HepG2 (cell line): ENCODE measurements around the gene ARHGEF40.

Experiments
- CBFB ChIP-seq: sonication (generic); formaldehyde crosslinking; IDR thresholded peaks from 2 replicates; pipeline ENCODE4 v1.4.0; 2020; ENCODE audit warnings: missing genetic modification reagents
- CEBPB ChIP-seq: IDR thresholded peaks from 2 replicates; pipeline ENCODE4 v1.6.1; 2011; ENCODE audit warnings: low read depth, low read length, improper control_type of control experiment, borderline replicate concordance
- EP300 ChIP-seq, 3 experiments: sonication (generic) in 1 of 3; formaldehyde crosslinking in 1 of 3; IDR thresholded peaks; 2 replicates each; pipeline versions ENCODE4 v1.5.1 to v1.6.1; 2011 to 2020; ENCODE audit warnings: low read depth in 2 of 3, low read length in 2 of 3, borderline replicate concordance in 1 of 3, improper control_type of control experiment in 1 of 3, mild to moderate bottlenecking in 1 of 3, missing genetic modification reagents in 1 of 3, moderate library complexity in 1 of 3
- HDAC1 ChIP-seq: sonication (generic); formaldehyde crosslinking; IDR thresholded peaks from 2 replicates; pipeline ENCODE4 v1.5.1; 2020; ENCODE audit warnings: mild to moderate bottlenecking, missing genetic modification reagents
- HOXA9 ChIP-seq: sonication (generic); formaldehyde crosslinking; IDR thresholded peaks from 2 replicates; pipeline ENCODE4 v1.8.1; 2022; ENCODE audit warnings: missing genetic modification reagents, mild to moderate bottlenecking, moderate library complexity, borderline replicate concordance
- MEF2D ChIP-seq: sonication (generic); formaldehyde crosslinking; IDR thresholded peaks from 2 replicates; pipeline ENCODE4 v1.5.1; 2020; ENCODE audit warnings: mild to moderate bottlenecking, missing genetic modification reagents
- POLR2A ChIP-seq, 2 experiments: IDR thresholded peaks; 2 replicates each; pipeline ENCODE4 v1.6.1; 2011; ENCODE audit warnings: low read depth in 2 of 2, low read length in 2 of 2, mild to moderate bottlenecking in 1 of 2, moderate library complexity in 1 of 2; ENCODE audit not compliant: insufficient read depth in 1 of 2
- RNF2 ChIP-seq: fragments of 450-650 bp; conservative IDR thresholded peaks from 2 replicates; pipeline ENCODE4 v1.6.1; 2016; ENCODE audit warnings: low read depth
- ZNF10 ChIP-seq: sonication (generic); formaldehyde crosslinking; IDR thresholded peaks from 2 replicates; pipeline ENCODE4 v1.4.0; 2020; ENCODE audit warnings: mild to moderate bottlenecking, low read depth, missing genetic modification reagents, borderline replicate concordance
- ZNF121 ChIP-seq: sonication (generic); formaldehyde crosslinking; IDR thresholded peaks from 2 replicates; pipeline ENCODE4 v1.5.0; 2020; ENCODE audit warnings: mild to moderate bottlenecking, missing genetic modification reagents

DNA sequence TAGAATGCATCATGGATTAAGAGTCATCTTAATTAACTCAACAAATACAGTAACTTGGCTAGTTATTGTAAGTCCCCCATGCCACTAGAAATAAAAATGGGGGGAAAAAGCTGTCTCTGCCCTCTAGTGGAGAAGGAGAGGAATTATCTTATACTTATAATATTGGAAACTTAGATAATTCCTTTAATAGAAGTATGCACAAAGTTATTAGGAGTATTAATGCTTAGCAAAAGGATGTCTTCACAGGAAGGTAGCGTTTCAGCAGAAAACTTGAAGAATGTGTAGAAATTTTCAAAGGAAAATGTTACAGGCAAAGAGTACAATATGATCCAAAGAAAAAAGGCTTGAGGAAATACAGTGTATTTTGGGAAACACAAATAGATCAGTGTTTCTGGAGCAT lies 65.9 kb downstream of the ARHGEF40 start:
- TF ChIP-seq ZNF121 (CRISPR knock-in tag) (no peak), CBFB (CRISPR knock-in tag) (no peak), RNF2 (no peak), POLR2A (IDR thresholded peaks at IDR 0.05; ENCODE audit: insufficient read depth in 1 of 2, low read depth in 2 of 2, low read length in 2 of 2) (no peak), HOXA9 (no peak), ZNF10 (no peak), MEF2D (no peak), CEBPB (no peak), HDAC1 (CRISPR knock-in tag) (no peak), EP300 (IDR thresholded peaks at IDR 0.05; ENCODE audit: low read depth in 2 of 2, low read length in 2 of 2) (no peak), EP300 (CRISPR knock-in tag; IDR thresholded peaks at IDR 0.05; ENCODE audit: borderline replicate concordance) (no peak)
